ENCODE measurements around the gene KIF18B. TPM values are rescaled to one million over a fixed set of nuclear protein-coding genes. Genes with fewer than 3 reads are reported as not detected.
A peak's percentile ranks its signal among the peaks of the same experiment; 100 is the strongest.

Gene KIF18B
- total RNA-seq, 1 experiment from 2014 or later, result 82.2 TPM

DNA sequence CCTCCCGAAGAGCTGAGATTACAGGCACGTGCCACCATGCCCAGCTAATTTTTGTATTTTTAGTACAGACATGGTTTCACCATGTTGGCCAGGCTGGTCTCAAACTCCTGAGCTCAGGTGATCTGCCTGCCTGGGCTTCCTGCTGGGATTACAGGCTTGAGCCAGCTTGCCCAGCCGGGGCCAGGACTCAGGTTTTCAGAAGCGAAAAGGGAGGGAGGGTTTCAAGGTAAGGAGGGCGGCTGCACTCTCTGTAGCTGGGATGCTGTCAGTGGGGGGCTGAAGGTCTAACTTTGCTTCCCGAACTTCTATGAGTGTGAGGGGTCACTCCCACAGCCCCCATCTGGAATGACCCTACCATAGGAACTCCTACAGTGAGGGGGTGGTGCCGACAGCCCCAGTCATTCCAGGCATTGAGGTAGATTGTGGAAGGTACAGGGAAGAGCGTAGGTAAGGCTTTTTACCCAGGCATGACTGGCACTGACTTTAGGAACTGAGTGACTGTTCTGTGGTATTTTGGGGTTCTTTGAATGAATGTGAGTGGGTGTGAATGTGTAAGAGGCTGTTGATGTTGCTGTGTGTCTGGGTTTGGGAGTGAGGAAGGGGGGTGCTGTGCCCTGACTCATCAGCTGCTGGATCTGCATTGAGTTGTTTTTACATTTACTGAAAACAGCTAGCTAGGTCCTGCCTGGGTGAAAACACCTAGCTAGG lies 24.4 kb upstream of the KIF18B start:
- TF ChIP-seq, protein P1, sequence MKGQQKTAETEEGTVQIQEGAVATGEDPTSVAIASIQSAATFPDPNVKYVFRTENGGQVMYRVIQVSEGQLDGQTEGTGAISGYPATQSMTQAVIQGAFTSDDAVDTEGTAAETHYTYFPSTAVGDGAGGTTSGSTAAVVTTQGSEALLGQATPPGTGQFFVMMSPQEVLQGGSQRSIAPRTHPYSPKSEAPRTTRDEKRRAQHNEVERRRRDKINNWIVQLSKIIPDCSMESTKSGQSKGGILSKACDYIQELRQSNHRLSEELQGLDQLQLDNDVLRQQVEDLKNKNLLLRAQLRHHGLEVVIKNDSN (CRISPR knock-in tag; IDR thresholded peaks at IDR 0.05), result peak; percentile 53; the same call in 1 of the 2 replicates
- TF ChIP-seq TEAD1 (CRISPR knock-in tag; IDR thresholded peaks at IDR 0.05), result no peak
- TF ChIP-seq, protein P2, sequence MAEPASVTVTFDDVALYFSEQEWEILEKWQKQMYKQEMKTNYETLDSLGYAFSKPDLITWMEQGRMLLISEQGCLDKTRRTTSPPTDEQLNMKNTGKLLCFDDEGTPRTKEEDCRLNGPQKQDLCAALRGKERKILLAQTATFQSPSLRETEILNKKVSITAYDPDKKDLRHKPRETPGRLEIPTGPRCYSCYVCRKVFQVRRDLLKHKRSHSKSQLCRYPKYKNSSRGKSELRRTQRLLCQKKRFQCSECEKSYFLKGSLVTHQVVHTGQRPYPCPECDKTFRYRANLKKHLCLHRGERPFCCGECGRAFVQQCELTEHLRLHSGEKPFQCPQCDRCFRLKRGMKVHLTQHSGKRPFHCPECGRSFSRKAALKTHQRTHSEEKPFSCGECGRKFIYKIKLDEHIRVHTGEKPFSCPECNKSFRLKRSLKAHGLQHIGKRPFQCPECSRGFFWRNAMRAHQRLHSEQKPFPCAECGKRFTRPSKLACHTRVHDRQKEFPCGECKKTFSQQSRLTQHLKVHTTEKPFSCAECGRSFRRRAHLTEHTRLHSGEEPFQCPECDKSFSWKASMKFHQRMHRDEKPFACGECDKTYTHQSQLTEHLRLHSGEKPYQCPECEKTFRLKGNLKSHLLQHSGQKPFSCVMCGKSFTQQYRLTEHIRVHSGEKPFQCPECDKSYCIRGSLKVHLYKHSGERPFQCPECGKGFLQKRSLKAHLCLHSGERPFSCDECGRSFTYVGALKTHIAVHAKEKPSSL (CRISPR knock-in tag; conservative IDR thresholded peaks at IDR 0.05), result no peak
- no peak for TF ChIP-seq ZNF396 (CRISPR knock-in tag; IDR thresholded peaks at IDR 0.05; ENCODE audit: borderline replicate concordance)
- TF ChIP-seq SMAD3 (CRISPR knock-in tag; IDR thresholded peaks at IDR 0.05; ENCODE audit: borderline replicate concordance), result 0 out of 2 replicates have a peak, but pooled peaks have one; percentile 24
- TF ChIP-seq ZNF671 (CRISPR knock-in tag; IDR thresholded peaks at IDR 0.05), result no peak
- TF ChIP-seq ZNF138 (CRISPR knock-in tag; conservative IDR thresholded peaks at IDR 0.05), result no peak
- no peak for TF ChIP-seq NFYB (CRISPR knock-in tag; conservative IDR thresholded peaks at IDR 0.05; ENCODE audit: low read depth)
- TF ChIP-seq, protein P3, sequence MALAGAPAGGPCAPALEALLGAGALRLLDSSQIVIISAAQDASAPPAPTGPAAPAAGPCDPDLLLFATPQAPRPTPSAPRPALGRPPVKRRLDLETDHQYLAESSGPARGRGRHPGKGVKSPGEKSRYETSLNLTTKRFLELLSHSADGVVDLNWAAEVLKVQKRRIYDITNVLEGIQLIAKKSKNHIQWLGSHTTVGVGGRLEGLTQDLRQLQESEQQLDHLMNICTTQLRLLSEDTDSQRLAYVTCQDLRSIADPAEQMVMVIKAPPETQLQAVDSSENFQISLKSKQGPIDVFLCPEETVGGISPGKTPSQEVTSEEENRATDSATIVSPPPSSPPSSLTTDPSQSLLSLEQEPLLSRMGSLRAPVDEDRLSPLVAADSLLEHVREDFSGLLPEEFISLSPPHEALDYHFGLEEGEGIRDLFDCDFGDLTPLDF (CRISPR knock-in tag; IDR thresholded peaks at IDR 0.05), result no peak
- TF ChIP-seq, protein P4, sequence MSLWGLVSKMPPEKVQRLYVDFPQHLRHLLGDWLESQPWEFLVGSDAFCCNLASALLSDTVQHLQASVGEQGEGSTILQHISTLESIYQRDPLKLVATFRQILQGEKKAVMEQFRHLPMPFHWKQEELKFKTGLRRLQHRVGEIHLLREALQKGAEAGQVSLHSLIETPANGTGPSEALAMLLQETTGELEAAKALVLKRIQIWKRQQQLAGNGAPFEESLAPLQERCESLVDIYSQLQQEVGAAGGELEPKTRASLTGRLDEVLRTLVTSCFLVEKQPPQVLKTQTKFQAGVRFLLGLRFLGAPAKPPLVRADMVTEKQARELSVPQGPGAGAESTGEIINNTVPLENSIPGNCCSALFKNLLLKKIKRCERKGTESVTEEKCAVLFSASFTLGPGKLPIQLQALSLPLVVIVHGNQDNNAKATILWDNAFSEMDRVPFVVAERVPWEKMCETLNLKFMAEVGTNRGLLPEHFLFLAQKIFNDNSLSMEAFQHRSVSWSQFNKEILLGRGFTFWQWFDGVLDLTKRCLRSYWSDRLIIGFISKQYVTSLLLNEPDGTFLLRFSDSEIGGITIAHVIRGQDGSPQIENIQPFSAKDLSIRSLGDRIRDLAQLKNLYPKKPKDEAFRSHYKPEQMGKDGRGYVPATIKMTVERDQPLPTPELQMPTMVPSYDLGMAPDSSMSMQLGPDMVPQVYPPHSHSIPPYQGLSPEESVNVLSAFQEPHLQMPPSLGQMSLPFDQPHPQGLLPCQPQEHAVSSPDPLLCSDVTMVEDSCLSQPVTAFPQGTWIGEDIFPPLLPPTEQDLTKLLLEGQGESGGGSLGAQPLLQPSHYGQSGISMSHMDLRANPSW (CRISPR knock-in tag; conservative IDR thresholded peaks at IDR 0.05; ENCODE audit: low read depth), result 0 out of 2 replicates have a peak, but pooled peaks have one; percentile 52
- TF ChIP-seq, protein P5, sequence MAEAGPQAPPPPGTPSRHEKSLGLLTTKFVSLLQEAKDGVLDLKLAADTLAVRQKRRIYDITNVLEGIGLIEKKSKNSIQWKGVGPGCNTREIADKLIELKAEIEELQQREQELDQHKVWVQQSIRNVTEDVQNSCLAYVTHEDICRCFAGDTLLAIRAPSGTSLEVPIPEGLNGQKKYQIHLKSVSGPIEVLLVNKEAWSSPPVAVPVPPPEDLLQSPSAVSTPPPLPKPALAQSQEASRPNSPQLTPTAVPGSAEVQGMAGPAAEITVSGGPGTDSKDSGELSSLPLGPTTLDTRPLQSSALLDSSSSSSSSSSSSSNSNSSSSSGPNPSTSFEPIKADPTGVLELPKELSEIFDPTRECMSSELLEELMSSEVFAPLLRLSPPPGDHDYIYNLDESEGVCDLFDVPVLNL (CRISPR knock-in tag; IDR thresholded peaks at IDR 0.05; ENCODE audit: borderline replicate concordance, low read depth), result no peak
- TF ChIP-seq, protein P6, sequence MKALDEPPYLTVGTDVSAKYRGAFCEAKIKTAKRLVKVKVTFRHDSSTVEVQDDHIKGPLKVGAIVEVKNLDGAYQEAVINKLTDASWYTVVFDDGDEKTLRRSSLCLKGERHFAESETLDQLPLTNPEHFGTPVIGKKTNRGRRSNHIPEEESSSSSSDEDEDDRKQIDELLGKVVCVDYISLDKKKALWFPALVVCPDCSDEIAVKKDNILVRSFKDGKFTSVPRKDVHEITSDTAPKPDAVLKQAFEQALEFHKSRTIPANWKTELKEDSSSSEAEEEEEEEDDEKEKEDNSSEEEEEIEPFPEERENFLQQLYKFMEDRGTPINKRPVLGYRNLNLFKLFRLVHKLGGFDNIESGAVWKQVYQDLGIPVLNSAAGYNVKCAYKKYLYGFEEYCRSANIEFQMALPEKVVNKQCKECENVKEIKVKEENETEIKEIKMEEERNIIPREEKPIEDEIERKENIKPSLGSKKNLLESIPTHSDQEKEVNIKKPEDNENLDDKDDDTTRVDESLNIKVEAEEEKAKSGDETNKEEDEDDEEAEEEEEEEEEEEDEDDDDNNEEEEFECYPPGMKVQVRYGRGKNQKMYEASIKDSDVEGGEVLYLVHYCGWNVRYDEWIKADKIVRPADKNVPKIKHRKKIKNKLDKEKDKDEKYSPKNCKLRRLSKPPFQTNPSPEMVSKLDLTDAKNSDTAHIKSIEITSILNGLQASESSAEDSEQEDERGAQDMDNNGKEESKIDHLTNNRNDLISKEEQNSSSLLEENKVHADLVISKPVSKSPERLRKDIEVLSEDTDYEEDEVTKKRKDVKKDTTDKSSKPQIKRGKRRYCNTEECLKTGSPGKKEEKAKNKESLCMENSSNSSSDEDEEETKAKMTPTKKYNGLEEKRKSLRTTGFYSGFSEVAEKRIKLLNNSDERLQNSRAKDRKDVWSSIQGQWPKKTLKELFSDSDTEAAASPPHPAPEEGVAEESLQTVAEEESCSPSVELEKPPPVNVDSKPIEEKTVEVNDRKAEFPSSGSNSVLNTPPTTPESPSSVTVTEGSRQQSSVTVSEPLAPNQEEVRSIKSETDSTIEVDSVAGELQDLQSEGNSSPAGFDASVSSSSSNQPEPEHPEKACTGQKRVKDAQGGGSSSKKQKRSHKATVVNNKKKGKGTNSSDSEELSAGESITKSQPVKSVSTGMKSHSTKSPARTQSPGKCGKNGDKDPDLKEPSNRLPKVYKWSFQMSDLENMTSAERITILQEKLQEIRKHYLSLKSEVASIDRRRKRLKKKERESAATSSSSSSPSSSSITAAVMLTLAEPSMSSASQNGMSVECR (CRISPR knock-in tag; IDR thresholded peaks at IDR 0.05; ENCODE audit: borderline replicate concordance), result no peak
- Mint-ChIP-seq H3K27me3 (ENCODE audit: low read depth) (peaks cover 43% of the 10 kb centered on the region), H3K4me1 (peaks cover 30% of the 10 kb centered on the region), H3K9me3 (no peaks in the 10 kb centered on the region), H3K4me3 (peak overlapping the region; percentile 37), H3K36me3 (no peaks in the 10 kb centered on the region), H3K27ac (peak overlapping the region; percentile 65)
- POLR2A ChIA-PET, result interaction anchor here (0.7 to 1.0 kb wide), 5 partner anchors 15 to 176 kb away, joined by 3 to 5 read pairs (median 4); partner anchors contain the start of gene HEXIM1
- ATAC-seq (peak; percentile 2; the same call in 1 of the 2 replicates), DNase-seq (ENCODE audit: low spot score) (peak; percentile 65)
- CTCF ChIA-PET, result interaction anchor here (0.5 to 5.5 kb wide), 12 partner anchors 10 to 225 kb away, joined by 3 to 117 read pairs (median 7); partner anchors contain the start of gene ACBD4
